GM19468 (cell line): ENCODE measurements around the gene GRP.

Experiments used
- ATAC-seq: cut with Tn5 transposase; IDR thresholded peaks from one replicate; pipeline ENCODE4 v1.9.1; 2021; ENCODE audit warnings: mild to moderate bottlenecking, moderate library complexity, moderate number of reproducible peaks; ENCODE audit not compliant: unreplicated experiment; ENCODE audit errors: extremely low read depth

GRP gene

DNA sequence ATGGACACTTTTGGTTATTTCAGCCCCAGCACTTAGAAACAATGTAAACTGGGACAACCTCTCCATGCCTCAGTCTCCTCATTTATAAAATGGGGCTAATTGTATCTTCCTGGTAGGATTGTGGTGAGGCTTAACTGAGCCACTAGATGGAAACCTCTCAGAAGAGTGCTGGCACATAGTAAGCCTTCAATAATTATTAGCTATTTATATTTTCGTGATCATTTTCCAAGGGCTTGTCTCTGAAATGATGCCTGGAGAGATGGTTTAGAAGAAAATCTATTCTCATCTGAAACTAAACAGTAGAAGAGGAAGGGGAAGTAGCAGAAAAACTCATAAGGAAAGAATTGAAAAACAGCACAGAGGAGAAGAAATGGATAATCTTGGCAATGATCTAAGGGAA lies 46.5 kb downstream of the GRP start:
- ATAC-seq = no peak

GRCh38 chr18:59266886-59267502 lies 47.0 kb downstream of the GRP start:
- no peak for ATAC-seq

- no peak for ATAC-seq
Observed at GRCh38 chr18:59267503-59268126, 47.7 kb downstream of the GRP start.

GRCh38 chr18:59268127-59268720 lies 48.3 kb downstream of the GRP start:
- no peak for ATAC-seq

- no peak for ATAC-seq
Observed at GRCh38 chr18:59268721-59269562, 49.0 kb downstream of the GRP start.

DNA sequence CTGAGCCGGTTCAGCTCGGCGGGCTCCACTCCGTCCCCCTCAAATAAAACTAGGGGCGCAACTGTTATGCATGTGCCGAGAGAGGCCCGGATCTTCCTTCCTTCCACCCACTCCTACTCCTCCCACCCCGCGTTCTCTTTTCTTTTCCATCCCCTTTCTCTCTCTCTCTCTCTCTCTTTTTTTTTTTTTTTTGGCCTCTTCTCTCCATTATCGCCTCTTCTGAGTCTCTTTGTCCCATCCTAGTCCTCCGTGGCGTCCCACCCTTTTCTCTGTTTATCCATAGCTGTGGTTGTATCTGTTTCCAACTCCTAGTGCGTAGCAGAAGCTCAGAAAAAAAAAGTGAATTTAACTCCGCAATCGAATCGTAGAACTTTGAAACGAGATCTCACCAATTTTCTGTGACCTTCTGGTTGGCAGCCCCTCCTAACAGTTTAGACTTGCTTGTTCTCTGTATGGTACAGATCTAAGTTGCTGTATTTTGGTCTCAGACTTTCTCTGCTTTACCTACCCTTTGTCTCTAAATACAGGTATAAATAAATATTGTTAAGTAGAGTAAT lies 49.7 kb downstream of the GRP start:
- no peak for ATAC-seq

- no peak for ATAC-seq
Observed at GRCh38 chr18:59270689-59271257, 50.8 kb downstream of the GRP start.

- no peak for ATAC-seq
Observed at GRCh38 chr18:59271606-59272220, 51.8 kb downstream of the GRP start.

GRCh38 chr18:59272221-59272888 lies 52.4 kb downstream of the GRP start:
- ATAC-seq = no peak

GRCh38 chr18:59272891-59273758 lies 53.2 kb downstream of the GRP start, which contains the start of gene RAX:
RAX (minus strand) TSS chr18:59273454; CDS start chr18:59273206, 248 bp downstream.
- ATAC-seq = no peak

DNA sequence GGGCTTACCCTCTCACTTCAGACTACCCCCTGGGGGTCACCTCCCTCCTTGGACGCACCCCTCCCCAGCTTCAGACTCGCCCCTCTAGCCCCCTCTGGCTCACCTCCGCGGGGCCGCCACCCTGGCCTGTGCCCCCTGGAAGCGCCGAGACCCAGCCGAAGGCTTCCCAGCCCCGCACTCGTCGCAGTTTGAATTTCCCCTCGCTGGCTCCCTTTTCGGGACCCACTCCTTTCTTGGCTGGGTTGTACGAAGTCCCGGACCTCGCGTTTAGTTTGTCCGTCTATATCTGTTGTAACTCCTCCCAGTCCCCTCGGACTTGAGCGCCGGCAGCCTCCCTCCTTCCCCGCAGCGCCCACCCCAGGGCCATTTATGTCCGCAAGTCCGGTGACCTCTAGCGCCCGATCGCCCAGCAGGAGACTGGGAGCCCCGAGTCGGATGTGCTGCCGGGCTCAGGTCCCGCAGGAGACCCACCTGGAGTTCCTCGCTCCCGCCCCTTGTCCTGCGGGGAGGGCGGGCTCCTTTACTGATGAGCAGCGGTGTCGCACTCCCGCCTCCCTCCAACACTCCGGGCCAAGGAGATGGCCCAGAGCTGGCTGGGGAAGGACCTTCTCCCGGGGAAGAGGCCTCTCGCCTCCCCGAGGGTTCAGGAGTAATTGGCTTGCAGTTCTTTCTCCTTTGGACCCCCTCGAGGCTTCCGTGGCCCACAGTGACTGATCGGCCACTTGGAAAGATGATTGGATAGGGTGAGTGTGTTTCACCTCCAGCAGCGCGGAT lies 54.0 kb downstream of the GRP start:
- ATAC-seq = no peak

DNA sequence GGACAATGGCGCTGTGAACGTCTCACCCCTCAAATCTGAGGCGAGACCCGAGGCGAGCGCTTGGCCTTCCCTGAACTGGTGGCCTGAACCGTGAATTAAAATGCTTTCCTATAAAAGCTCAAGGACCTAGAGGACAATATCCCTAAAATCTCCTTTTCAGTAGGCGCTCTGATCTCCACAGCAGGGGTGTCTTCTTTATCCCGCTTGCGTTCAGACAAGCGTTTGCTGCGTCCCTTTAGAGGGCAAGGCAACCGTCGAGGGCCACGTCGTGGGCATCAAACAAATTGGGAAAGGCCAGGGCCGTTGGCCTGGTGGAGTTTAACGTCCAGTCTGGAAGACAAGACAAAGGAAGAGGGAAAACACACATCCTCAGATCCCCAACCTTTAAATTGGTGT lies 54.6 kb downstream of the GRP start:
- ATAC-seq = no peak

DNA sequence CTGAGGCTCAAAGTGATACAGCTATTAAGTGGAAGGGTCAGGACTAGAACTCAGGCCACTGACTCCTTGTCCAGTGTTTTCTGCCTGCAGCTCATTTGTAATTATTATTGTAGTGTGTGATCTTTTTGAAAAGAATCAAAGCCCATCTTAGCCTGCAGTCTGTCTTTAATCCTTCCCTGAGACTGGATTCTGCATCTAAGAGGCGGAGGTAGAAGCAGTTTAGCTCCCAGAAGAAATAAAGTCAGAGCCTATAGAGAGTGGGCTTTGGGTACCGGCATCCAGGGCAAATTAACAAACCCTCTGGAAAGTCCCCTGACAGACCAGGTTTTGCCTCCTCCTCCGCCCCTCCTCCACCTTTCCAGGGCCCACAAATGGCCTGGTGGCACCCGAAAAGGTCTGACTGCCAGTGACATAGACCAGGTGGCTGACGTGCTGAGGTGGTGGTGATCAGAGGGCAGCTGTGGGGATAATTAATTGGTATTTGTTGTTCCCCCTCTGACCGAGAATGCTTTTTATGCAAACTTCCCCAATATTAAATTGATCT lies 55.5 kb downstream of the GRP start:
- no peak for ATAC-seq

DNA sequence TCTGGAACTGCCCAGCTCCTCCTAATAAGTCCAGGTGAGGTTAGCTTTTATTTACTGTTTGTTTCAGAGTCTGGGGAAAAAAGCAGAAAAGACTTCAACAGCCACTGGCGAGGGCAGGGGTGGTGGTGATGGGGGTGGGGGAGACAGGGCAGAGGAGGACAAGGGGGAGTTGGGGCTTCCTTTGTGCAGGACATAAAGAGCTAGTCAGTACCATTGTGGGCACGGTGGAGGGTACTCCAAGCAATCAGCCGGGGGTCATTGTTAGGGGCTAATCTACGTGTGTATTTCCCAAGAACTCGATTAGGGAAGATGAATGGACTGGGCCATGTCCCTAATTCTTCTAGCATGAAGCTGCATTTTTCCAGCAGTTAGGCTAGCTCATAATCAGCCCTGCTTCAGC lies 56.1 kb downstream of the GRP start:
- no peak for ATAC-seq

DNA sequence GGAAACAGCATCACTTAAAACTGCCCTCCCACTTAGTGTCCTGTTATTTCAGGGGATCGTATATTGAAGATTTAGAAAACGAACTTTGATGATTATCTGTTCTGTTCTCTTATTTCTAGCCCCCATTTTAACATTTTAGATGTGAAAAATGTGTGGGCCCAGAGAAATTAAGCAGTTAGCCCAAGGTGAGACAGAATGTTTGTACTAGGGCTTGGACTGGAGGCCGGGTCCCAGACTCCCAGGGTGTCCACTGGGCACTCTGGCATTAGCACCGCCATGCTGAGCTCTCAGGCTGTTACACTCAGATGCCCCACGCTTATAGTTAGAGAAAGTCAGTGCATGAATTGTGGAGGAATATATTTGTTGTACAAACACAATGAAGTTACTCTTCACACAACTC lies 58.8 kb downstream of the GRP start:
- ATAC-seq = no peak

DNA sequence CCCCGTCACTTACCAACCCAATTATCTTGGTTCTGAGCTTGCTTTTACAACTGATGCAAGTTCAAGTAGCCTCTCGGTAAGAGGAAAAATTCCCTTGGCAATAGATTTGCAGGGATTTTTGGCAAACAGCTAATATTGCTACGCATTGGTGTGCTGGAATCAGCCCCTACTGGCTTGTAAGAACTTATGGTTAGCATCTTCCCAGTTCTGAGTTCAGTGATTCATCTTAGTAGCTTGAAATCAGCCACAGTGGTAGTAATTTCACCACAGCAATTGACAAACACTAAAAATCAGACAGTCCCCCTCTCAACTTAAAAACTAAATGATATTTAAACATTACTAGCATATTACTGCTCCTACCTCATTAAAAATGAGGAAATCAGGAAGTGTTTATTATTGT lies 59.2 kb downstream of the GRP start:
- no peak for ATAC-seq

GRCh38 chr18:59279722-59280121 lies 59.8 kb downstream of the GRP start:
- ATAC-seq = no peak
